ENCODE data around the gene BRWD1. TPM values are rescaled to one million over a fixed set of nuclear protein-coding genes. Genes with fewer than 3 reads are reported as not detected.
A peak's percentile ranks its signal among the peaks of the same experiment; 100 is the strongest.

Gene BRWD1
- total RNA-seq, 2 experiments from 2014 or later: 84.7 to 92.2 TPM

GRCh38 chr21:39176271-39176709 lies 137.1 kb downstream of the BRWD1 start:
- no peaks in the 10 kb centered on the region for H3K27me3 ChIP-seq (ENCODE audit: control insufficient read depth in 1 of 2, insufficient read depth in 2 of 2, low read length in 2 of 2)
- Mint-ChIP-seq H3K9me3 (no peaks in the 10 kb centered on the region), H3K4me3 (no peak overlapping the region), H3K4me1 (ENCODE audit: low read depth) (peaks cover 18% of the 10 kb centered on the region), H3K27me3 (no peaks in the 10 kb centered on the region), H3K36me3 (ENCODE audit: low read depth) (peaks cover 65% of the 10 kb centered on the region), H3K27ac (no peak overlapping the region)
- H3K4me1 ChIP-seq (ENCODE audit: insufficient read depth, low read length): peaks cover 3% of the 10 kb centered on the region
- ChIA-PET CTCF (no interaction called here), POLR2A (no interaction called here)
- TF ChIP-seq, protein P1, sequence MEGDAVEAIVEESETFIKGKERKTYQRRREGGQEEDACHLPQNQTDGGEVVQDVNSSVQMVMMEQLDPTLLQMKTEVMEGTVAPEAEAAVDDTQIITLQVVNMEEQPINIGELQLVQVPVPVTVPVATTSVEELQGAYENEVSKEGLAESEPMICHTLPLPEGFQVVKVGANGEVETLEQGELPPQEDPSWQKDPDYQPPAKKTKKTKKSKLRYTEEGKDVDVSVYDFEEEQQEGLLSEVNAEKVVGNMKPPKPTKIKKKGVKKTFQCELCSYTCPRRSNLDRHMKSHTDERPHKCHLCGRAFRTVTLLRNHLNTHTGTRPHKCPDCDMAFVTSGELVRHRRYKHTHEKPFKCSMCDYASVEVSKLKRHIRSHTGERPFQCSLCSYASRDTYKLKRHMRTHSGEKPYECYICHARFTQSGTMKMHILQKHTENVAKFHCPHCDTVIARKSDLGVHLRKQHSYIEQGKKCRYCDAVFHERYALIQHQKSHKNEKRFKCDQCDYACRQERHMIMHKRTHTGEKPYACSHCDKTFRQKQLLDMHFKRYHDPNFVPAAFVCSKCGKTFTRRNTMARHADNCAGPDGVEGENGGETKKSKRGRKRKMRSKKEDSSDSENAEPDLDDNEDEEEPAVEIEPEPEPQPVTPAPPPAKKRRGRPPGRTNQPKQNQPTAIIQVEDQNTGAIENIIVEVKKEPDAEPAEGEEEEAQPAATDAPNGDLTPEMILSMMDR (IDR thresholded peaks at IDR 0.05): no peak
- peaks cover 63% of the 10 kb centered on the region for H3K36me3 ChIP-seq (ENCODE audit: insufficient read depth, low read length)
- no peak overlapping the region for H3K4me3 ChIP-seq (ENCODE audit: low read length)
- no peak overlapping the region for H3K27ac ChIP-seq (ENCODE audit: low read depth in 1 of 2, low read length in 2 of 2)
- DNase-seq (no peak), ATAC-seq (ENCODE audit: poor library complexity) (no peak)
- intact Hi-C loops (cut with DNase I, micrococcal nuclease): loop anchor here in 1 of 2 experiments (10.0 kb wide), 1 partner anchor 671 kb away; no protein-coding TSS in a partner anchor
- no peaks in the 10 kb centered on the region for H3K9me3 ChIP-seq (ENCODE audit: control insufficient read depth in 1 of 2, insufficient read depth in 1 of 2, low read length in 2 of 2)

- H3K4me1 ChIP-seq (ENCODE audit: insufficient read depth, low read length): no peaks in the 10 kb centered on the region
- DNase-seq (no peak), ATAC-seq (ENCODE audit: poor library complexity) (no peak)
- POLR2A ChIA-PET: no interaction called here
- H3K4me3 Mint-ChIP-seq: no peak overlapping the region
- TF ChIP-seq, protein P1 (IDR thresholded peaks at IDR 0.05): no peak
- H3K9me3 Mint-ChIP-seq: no peaks in the 10 kb centered on the region
- H3K4me3 ChIP-seq (ENCODE audit: low read length): no peak overlapping the region
- H3K36me3 ChIP-seq (ENCODE audit: insufficient read depth, low read length): peaks cover 65% of the 10 kb centered on the region
- CTCF ChIA-PET: no interaction called here
- H3K27me3 Mint-ChIP-seq: no peaks in the 10 kb centered on the region
- no peaks in the 10 kb centered on the region for H3K27me3 ChIP-seq (ENCODE audit: control insufficient read depth in 1 of 2, insufficient read depth in 2 of 2, low read length in 2 of 2)
- no peak overlapping the region for H3K27ac ChIP-seq (ENCODE audit: low read depth in 1 of 2, low read length in 2 of 2)
- intact Hi-C loops (cut with DNase I, micrococcal nuclease): loop anchor here in 1 of 2 experiments (1.0 to 10.0 kb wide), 2 partner anchors 441 to 671 kb away; no protein-coding TSS in a partner anchor
- peaks cover 65% of the 10 kb centered on the region for H3K36me3 Mint-ChIP-seq (ENCODE audit: low read depth)
- H3K27ac Mint-ChIP-seq: no peak overlapping the region
- H3K9me3 ChIP-seq (ENCODE audit: control insufficient read depth in 1 of 2, insufficient read depth in 1 of 2, low read length in 2 of 2): no peaks in the 10 kb centered on the region
- H3K4me1 Mint-ChIP-seq (ENCODE audit: low read depth): peaks cover 15% of the 10 kb centered on the region
Observed at GRCh38 chr21:39175665-39176064, 137.8 kb downstream of the BRWD1 start.

GRCh38 chr21:39175154-39175553 lies 138.3 kb downstream of the BRWD1 start:
- Histone ChIP-seq H3K4me1 (ENCODE audit: insufficient read depth, low read length) (no peaks in the 10 kb centered on the region), H3K27ac (ENCODE audit: low read depth in 1 of 2, low read length in 2 of 2) (no peak overlapping the region), H3K36me3 (ENCODE audit: insufficient read depth, low read length) (peaks cover 62% of the 10 kb centered on the region), H3K9me3 (ENCODE audit: control insufficient read depth in 1 of 2, insufficient read depth in 1 of 2, low read length in 2 of 2) (no peaks in the 10 kb centered on the region), H3K4me3 (ENCODE audit: low read length) (no peak overlapping the region), H3K27me3 (ENCODE audit: control insufficient read depth in 1 of 2, insufficient read depth in 2 of 2, low read length in 2 of 2) (no peaks in the 10 kb centered on the region)
- ChIA-PET POLR2A (no interaction called here), CTCF (no interaction called here)
- intact Hi-C loops (cut with DNase I, micrococcal nuclease): loop anchor here in 1 of 2 experiments (1.0 to 10.0 kb wide), 2 partner anchors 441 to 670 kb away; no protein-coding TSS in a partner anchor
- peak in 3 of 14 experiments; percentile 15 to 38 (median 35) for DNase-seq
- H3K27me3 Mint-ChIP-seq: no peaks in the 10 kb centered on the region
- peaks cover 10% of the 10 kb centered on the region for H3K4me1 Mint-ChIP-seq (ENCODE audit: low read depth)
- no peak overlapping the region for H3K27ac Mint-ChIP-seq
- H3K9me3 Mint-ChIP-seq: no peaks in the 10 kb centered on the region
- TF ChIP-seq, protein P1 (IDR thresholded peaks at IDR 0.05): peak; percentile 49
- no peak overlapping the region for H3K4me3 Mint-ChIP-seq
- peaks cover 61% of the 10 kb centered on the region for H3K36me3 Mint-ChIP-seq (ENCODE audit: low read depth)
- no peak for ATAC-seq (ENCODE audit: poor library complexity)

Measured in CD4-positive, alpha-beta T cell (primary cell).